Measurements from ENCODE around the gene PHF21A. TPM values are rescaled to one million over a fixed set of nuclear protein-coding genes. Genes with fewer than 3 reads are reported as not detected.

PHF21A gene
- polyA plus RNA-seq, 1 donor (not counting 4 experiments of a cell fraction or from before 2014, with no cell fraction given), result 16.1 TPM

DNA sequence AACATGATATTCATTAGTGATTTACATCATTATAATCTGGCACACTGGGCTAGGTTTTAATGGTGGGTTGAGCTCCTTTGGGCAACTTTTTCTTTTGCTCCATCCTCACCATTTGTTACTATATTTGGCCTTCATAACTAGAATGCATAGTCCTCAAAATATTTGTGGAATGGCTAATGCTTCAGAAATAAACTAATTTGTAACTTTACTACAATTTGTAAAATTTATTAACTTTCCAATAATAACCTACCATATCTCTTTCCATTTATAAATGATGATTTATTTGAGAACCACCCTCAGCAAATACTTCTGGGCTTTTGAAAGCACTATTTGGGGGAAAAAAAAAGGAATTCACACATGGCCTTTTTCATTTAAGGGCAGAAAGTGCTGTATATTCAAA lies 119.1 kb downstream of the PHF21A start:
- Histone ChIP-seq H2AFZ (ENCODE audit: control insufficient read depth, low read length) (no peak overlapping the region), H3K4me2 (ENCODE audit: control insufficient read depth, extremely low read depth, insufficient read depth, low read depth, low read length) (no peak overlapping the region), H3K4me1 (ENCODE audit: control insufficient read depth, extremely low read depth, insufficient read depth, low read length) (no peaks in the 10 kb centered on the region), H3K9ac (ENCODE audit: control insufficient read depth, extremely low read depth, insufficient read depth, low read length) (no peak overlapping the region), H3K27me3 (ENCODE audit: control insufficient read depth, extremely low read depth, insufficient read depth, low read length) (no peaks in the 10 kb centered on the region), H3K9me3 (ENCODE audit: control insufficient read depth, low read depth, low read length) (no peaks in the 10 kb centered on the region), H3K9me1 (ENCODE audit: control insufficient read depth, extremely low read depth, insufficient read depth, low read length) (no peaks in the 10 kb centered on the region), H3K4me3 (ENCODE audit: control insufficient read depth in 2 of 3, extremely low read depth in 1 of 3, insufficient read depth in 2 of 3, low read depth in 1 of 3, low read length in 3 of 3) (no peak overlapping the region), H4K20me1 (ENCODE audit: control insufficient read depth, extremely low read depth, insufficient read depth, low read length) (no peaks in the 10 kb centered on the region), H3K27ac (ENCODE audit: control insufficient read depth, insufficient read depth, low read length) (no peak overlapping the region), H3K36me3 (ENCODE audit: control insufficient read depth in 2 of 2, extremely low read depth in 1 of 2, insufficient read depth in 2 of 2, low read length in 2 of 2) (no peaks in the 10 kb centered on the region), H3K79me2 (ENCODE audit: control insufficient read depth, insufficient read depth, low read length) (no peaks in the 10 kb centered on the region)
- dilution Hi-C loops (cut with MboI; ENCODE audit: extremely low pct_ligation_motif_present, low sequenced_read_pairs), result no loop called here
- TF ChIP-seq, protein P1, sequence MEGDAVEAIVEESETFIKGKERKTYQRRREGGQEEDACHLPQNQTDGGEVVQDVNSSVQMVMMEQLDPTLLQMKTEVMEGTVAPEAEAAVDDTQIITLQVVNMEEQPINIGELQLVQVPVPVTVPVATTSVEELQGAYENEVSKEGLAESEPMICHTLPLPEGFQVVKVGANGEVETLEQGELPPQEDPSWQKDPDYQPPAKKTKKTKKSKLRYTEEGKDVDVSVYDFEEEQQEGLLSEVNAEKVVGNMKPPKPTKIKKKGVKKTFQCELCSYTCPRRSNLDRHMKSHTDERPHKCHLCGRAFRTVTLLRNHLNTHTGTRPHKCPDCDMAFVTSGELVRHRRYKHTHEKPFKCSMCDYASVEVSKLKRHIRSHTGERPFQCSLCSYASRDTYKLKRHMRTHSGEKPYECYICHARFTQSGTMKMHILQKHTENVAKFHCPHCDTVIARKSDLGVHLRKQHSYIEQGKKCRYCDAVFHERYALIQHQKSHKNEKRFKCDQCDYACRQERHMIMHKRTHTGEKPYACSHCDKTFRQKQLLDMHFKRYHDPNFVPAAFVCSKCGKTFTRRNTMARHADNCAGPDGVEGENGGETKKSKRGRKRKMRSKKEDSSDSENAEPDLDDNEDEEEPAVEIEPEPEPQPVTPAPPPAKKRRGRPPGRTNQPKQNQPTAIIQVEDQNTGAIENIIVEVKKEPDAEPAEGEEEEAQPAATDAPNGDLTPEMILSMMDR (optimal IDR thresholded peaks at IDR 0.05 in 1 of 3, IDR thresholded peaks at IDR 0.05 in 1 of 3, conservative IDR thresholded peaks at IDR 0.05 in 1 of 3; ENCODE audit: extremely low read depth in 1 of 3, insufficient read depth in 2 of 3, low read length in 3 of 3), result no peak
- no peak for TF ChIP-seq EZH2 (IDR thresholded peaks at IDR 0.05; ENCODE audit: low read length)
- no peak for DNase-seq (ENCODE audit: low read depth, low spot score)
- no peak for FAIRE-seq

DNA sequence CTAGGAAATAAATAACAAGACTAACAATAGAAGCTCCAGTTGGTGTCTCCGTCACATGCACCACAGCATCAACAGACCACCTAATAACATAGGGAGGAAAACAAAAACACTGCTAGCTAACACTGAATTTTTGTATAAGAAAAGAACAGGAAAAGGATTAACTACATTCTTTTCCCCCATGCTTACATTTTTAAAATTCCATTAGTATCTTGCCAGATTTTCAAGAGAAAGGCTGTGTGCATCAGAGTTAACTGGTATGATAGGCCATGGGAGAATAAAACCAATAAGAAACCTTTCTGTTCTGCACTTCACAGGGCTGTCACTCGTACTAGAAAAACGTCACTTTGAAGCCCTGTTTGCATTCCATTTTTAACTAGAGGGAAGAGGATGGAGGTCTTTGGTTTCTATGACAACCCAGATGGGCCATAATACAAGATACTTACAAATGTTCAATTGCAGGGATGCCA lies 119.8 kb downstream of the PHF21A start:
- H3K9me3 ChIP-seq (ENCODE audit: control insufficient read depth, low read depth, low read length), result no peaks in the 10 kb centered on the region
- DNase-seq (ENCODE audit: low read depth, low spot score) (no peak), FAIRE-seq (no peak)
- no peaks in the 10 kb centered on the region for H3K36me3 ChIP-seq (ENCODE audit: control insufficient read depth in 2 of 2, extremely low read depth in 1 of 2, insufficient read depth in 2 of 2, low read length in 2 of 2)
- H2AFZ ChIP-seq (ENCODE audit: control insufficient read depth, low read length), result no peak overlapping the region
- no peak overlapping the region for H3K9ac ChIP-seq (ENCODE audit: control insufficient read depth, extremely low read depth, insufficient read depth, low read length)
- H3K27me3 ChIP-seq (ENCODE audit: control insufficient read depth, extremely low read depth, insufficient read depth, low read length), result no peaks in the 10 kb centered on the region
- H3K4me1 ChIP-seq (ENCODE audit: control insufficient read depth, extremely low read depth, insufficient read depth, low read length), result no peaks in the 10 kb centered on the region
- no peak overlapping the region for H3K4me3 ChIP-seq (ENCODE audit: control insufficient read depth in 2 of 3, extremely low read depth in 1 of 3, insufficient read depth in 2 of 3, low read depth in 1 of 3, low read length in 3 of 3)
- no peaks in the 10 kb centered on the region for H4K20me1 ChIP-seq (ENCODE audit: control insufficient read depth, extremely low read depth, insufficient read depth, low read length)
- no peak overlapping the region for H3K4me2 ChIP-seq (ENCODE audit: control insufficient read depth, extremely low read depth, insufficient read depth, low read depth, low read length)
- no peak overlapping the region for H3K27ac ChIP-seq (ENCODE audit: control insufficient read depth, insufficient read depth, low read length)
- TF ChIP-seq, protein P1 (optimal IDR thresholded peaks at IDR 0.05 in 1 of 3, IDR thresholded peaks at IDR 0.05 in 1 of 3, conservative IDR thresholded peaks at IDR 0.05 in 1 of 3; ENCODE audit: extremely low read depth in 1 of 3, insufficient read depth in 2 of 3, low read length in 3 of 3), result no peak
- no peak for TF ChIP-seq EZH2 (IDR thresholded peaks at IDR 0.05; ENCODE audit: low read length)
- no peaks in the 10 kb centered on the region for H3K9me1 ChIP-seq (ENCODE audit: control insufficient read depth, extremely low read depth, insufficient read depth, low read length)
- H3K79me2 ChIP-seq (ENCODE audit: control insufficient read depth, insufficient read depth, low read length), result no peaks in the 10 kb centered on the region
- dilution Hi-C loops (cut with MboI; ENCODE audit: extremely low pct_ligation_motif_present, low sequenced_read_pairs), result no loop called here

Data from keratinocyte (primary cell).